Measurements from ENCODE around the gene CHRNE.

Gene CHRNE

GRCh38 chr17:4852567-4853207, 50.2 kb downstream of the CHRNE start:
- no peaks in the 10 kb centered on the region for H3K79me2 ChIP-seq (ENCODE audit: insufficient read depth, low read length)
- no peaks in the 10 kb centered on the region for H3K9me3 ChIP-seq (ENCODE audit: low read length)
- H2AFZ ChIP-seq (ENCODE audit: low read length) = no peak overlapping the region
- H3K4me1 ChIP-seq (ENCODE audit: insufficient read depth, low read length, severe bottlenecking) = no peaks in the 10 kb centered on the region
- no peak for TF ChIP-seq EZH2 (IDR thresholded peaks at IDR 0.05; ENCODE audit: borderline replicate concordance, low read length)
- no peak for TF ChIP-seq CTCF (IDR thresholded peaks at IDR 0.05; ENCODE audit: low read length)
- H3K9me2 ChIP-seq (ENCODE audit: low read depth, low read length) = no peaks in the 10 kb centered on the region
- H3K36me3 ChIP-seq (ENCODE audit: insufficient read depth, low read length) = no peaks in the 10 kb centered on the region
- no peak overlapping the region for H3K27ac ChIP-seq (ENCODE audit: low read depth, low read length, poor library complexity, severe bottlenecking)
- no peak overlapping the region for H3K9ac ChIP-seq (ENCODE audit: low read length)
- no peaks in the 10 kb centered on the region; the same call in 1 of the 2 replicates for H4K20me1 ChIP-seq (ENCODE audit: insufficient read depth, low read length)
- H3K4me3 ChIP-seq (ENCODE audit: low read depth, low read length, poor library complexity, severe bottlenecking) = no peak overlapping the region
- H3K27me3 ChIP-seq (ENCODE audit: insufficient read depth, low read length) = no peaks in the 10 kb centered on the region
- H3K4me2 ChIP-seq (ENCODE audit: low read length) = no peak overlapping the region
- H3F3A ChIP-seq (ENCODE audit: insufficient read depth, low read length) = no peaks in the 10 kb centered on the region

GRCh38 chr17:4851084-4851483, 51.8 kb downstream of the CHRNE start:
- Histone ChIP-seq H2AFZ (ENCODE audit: low read length) (no peak overlapping the region), H3K4me3 (ENCODE audit: low read depth, low read length, poor library complexity, severe bottlenecking) (no peak overlapping the region), H3F3A (ENCODE audit: insufficient read depth, low read length) (no peaks in the 10 kb centered on the region), H3K27ac (ENCODE audit: low read depth, low read length, poor library complexity, severe bottlenecking) (no peak overlapping the region), H3K9me3 (ENCODE audit: low read length) (no peaks in the 10 kb centered on the region), H3K9ac (ENCODE audit: low read length) (no peak overlapping the region), H3K9me2 (ENCODE audit: low read depth, low read length) (no peaks in the 10 kb centered on the region), H3K4me1 (ENCODE audit: insufficient read depth, low read length, severe bottlenecking) (no peaks in the 10 kb centered on the region), H3K36me3 (ENCODE audit: insufficient read depth, low read length) (no peaks in the 10 kb centered on the region), H3K79me2 (ENCODE audit: insufficient read depth, low read length) (no peaks in the 10 kb centered on the region), H3K4me2 (ENCODE audit: low read length) (no peak overlapping the region), H3K27me3 (ENCODE audit: insufficient read depth, low read length) (no peaks in the 10 kb centered on the region), H4K20me1 (ENCODE audit: insufficient read depth, low read length) (no peaks in the 10 kb centered on the region; the same call in 1 of the 2 replicates)
- TF ChIP-seq CTCF (IDR thresholded peaks at IDR 0.05; ENCODE audit: low read length) = no peak
- no peak for TF ChIP-seq EZH2 (IDR thresholded peaks at IDR 0.05; ENCODE audit: borderline replicate concordance, low read length)

- Histone ChIP-seq H3K27me3 (ENCODE audit: insufficient read depth, low read length) (no peaks in the 10 kb centered on the region), H3K4me1 (ENCODE audit: insufficient read depth, low read length, severe bottlenecking) (no peaks in the 10 kb centered on the region), H3K4me2 (ENCODE audit: low read length) (no peak overlapping the region), H3K36me3 (ENCODE audit: insufficient read depth, low read length) (no peaks in the 10 kb centered on the region), H4K20me1 (ENCODE audit: insufficient read depth, low read length) (no peaks in the 10 kb centered on the region; the same call in 1 of the 2 replicates), H3K4me3 (ENCODE audit: low read depth, low read length, poor library complexity, severe bottlenecking) (no peak overlapping the region), H3K9ac (ENCODE audit: low read length) (no peak overlapping the region), H2AFZ (ENCODE audit: low read length) (no peak overlapping the region), H3K79me2 (ENCODE audit: insufficient read depth, low read length) (no peaks in the 10 kb centered on the region), H3K9me2 (ENCODE audit: low read depth, low read length) (no peaks in the 10 kb centered on the region), H3K27ac (ENCODE audit: low read depth, low read length, poor library complexity, severe bottlenecking) (no peak overlapping the region), H3F3A (ENCODE audit: insufficient read depth, low read length) (no peaks in the 10 kb centered on the region), H3K9me3 (ENCODE audit: low read length) (no peaks in the 10 kb centered on the region)
- TF ChIP-seq EZH2 (IDR thresholded peaks at IDR 0.05; ENCODE audit: borderline replicate concordance, low read length) (no peak), CTCF (IDR thresholded peaks at IDR 0.05; ENCODE audit: low read length) (no peak)
Measured at GRCh38 chr17:4850246-4850645, 52.7 kb downstream of the CHRNE start.
